KBM-7 (cell line): ENCODE data around the gene GABRP.

ENCODE experiments used
- DNase-seq: peaks from one replicate; pipeline ENCODE4 v3.0.0-alpha.2; 2015
- in situ Hi-C: fragments of 300-500 bp; cut with MboI; formaldehyde crosslinking; loops from 2 replicates; pipeline ENCODE4 v1.14.3; 2020; ENCODE audit warnings: low sequenced_read_pairs, low pct_unique_long_range_greater_than_20kb, mixed read lengths

GABRP gene

GRCh38 chr5:170848033-170848432, 64.5 kb downstream of the GABRP start:
- no peak for DNase-seq

GRCh38 chr5:170849374-170849773, 65.8 kb downstream of the GABRP start:
- in situ Hi-C loops, result no loop called here
- DNase-seq, result no peak

More at GRCh38 chr5:170848033-170848432, 64.5 kb downstream of the GABRP start:
- in situ Hi-C loops, result no loop called here

- no peak for DNase-seq
- in situ Hi-C loops, result no loop called here
Measured at GRCh38 chr5:170854566-170854965, 71.0 kb downstream of the GABRP start.

GRCh38 chr5:170857066-170857465, 73.5 kb downstream of the GABRP start:
- in situ Hi-C loops, result no loop called here
- no peak for DNase-seq

GRCh38 chr5:170860415-170860814, 76.9 kb downstream of the GABRP start:
- in situ Hi-C loops, result no loop called here
- no peak for DNase-seq

- DNase-seq, result no peak
Measured at GRCh38 chr5:170860818-170861666, 77.5 kb downstream of the GABRP start.

GRCh38 chr5:170861667-170861916, 78.1 kb downstream of the GABRP start:
- no peak for DNase-seq

More at GRCh38 chr5:170860818-170861666, 77.5 kb downstream of the GABRP start:
- in situ Hi-C loops, result no loop called here

GRCh38 chr5:170861917-170862766, 78.6 kb downstream of the GABRP start, which contains the start of gene RANBP17:
TSS of gene RANBP17 (plus strand) at chr5:170862018.
- DNase-seq, result no peak
- in situ Hi-C loops, result no loop called here

More at GRCh38 chr5:170861667-170861916, 78.1 kb downstream of the GABRP start:
- in situ Hi-C loops, result no loop called here

GRCh38 chr5:170863646-170864045, 80.1 kb downstream of the GABRP start:
- no peak for DNase-seq
- in situ Hi-C loops, result no loop called here
